Purkinje cell (primary cell): ENCODE data around the gene CBX7. TPM values are rescaled to one million over a fixed set of nuclear protein-coding genes. Genes with fewer than 3 reads are reported as not detected.

Experiments
- polyA plus RNA-seq: library from polyadenylated mRNA; unstranded; fragments of >200 nt; fragmentation: Nextera tagmentation; gene quantifications from 2 replicates; pipeline ENCODE4 v1.2.1, GENCODE V29; 2014

Gene CBX7
- polyA plus RNA-seq, result 1.8 and 2.2 TPM in 2 replicates

DNA sequence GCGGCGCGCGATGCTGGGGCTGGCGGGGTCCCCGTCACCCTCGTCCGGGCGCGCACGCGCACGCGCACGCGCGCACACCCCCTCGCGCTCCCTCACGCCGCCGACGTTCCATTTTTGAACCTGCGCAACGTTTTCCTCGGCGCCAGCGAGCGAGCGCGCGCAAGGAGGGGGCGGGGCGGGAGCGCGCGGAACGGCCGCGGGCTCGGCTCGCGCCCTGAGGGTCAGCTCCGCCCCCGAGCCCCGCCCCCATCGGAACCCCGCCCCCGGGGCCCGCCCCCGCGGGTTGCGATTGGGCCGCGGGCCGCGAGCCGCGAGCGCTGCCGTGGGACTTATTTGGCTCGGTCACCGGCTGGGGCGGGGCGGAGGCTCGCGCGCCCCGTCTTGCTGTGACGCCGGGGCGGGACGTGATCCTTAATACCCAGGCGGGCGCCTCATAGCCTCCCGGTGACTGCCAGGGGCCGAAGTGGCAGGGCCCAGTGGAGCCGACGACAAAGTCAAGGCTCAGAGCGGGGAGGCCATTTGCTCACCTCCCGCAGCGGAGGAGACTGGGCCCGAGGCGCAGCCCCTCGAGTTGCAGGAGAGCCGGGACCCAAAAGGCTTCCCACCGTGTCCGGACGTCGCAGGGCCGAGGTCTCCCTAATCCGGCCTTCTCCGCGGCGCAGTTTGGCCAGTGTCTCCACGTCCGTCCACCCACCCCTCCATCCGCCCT, at the start of gene CBX7:
CBX7 (minus strand) TSS at position 170 of the 709 bp plus-strand sequence. CDS start 236 bp downstream, outside the sequence.

DNA sequence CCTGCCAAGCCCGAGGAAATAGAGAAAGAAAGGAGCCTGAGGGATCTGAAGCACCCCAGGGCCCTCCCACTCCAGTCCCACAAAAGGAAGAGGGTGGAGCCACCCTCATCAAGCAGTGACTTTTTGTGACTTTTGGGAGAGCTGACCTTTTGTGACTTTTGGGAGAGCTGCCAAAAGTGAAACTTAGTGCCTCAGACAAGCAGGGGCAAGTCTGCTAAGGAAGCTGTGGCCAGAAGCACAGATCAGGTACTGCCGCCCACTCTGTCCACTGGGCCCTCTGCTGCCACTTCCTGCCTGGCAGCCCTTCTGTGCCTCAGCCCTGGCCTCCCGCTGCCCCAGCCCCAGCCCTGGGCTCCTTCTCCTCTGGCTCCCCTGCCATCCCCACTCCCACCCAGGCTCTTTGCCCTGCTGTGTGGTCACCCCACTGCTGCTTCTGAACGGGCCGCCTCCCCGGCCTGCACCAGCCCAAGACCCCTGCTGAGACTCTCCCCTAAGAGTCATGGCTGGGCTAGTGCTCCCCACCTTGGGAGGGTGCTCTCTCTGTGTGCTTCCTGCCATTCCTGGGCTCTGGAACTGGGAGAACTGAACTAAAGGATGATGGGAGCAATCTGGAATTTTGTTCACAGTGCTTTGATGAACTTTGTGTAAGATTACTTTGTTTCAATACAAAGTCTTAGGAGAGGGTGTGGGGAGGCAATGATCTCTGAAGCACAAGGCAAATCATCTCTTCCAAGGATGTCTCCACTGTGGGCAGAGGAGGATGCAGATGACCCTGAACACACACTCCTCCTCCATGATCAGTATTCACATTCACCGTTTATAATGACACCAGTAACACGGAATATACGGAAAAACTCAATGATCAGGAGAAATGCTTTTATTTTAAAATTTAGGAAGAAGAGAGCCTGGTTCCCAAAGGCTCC, 55.1 kb downstream of the CBX7 start, which contains the start of gene APOBEC3H:
APOBEC3H (plus strand) TSS at position 147 of the 923 bp plus-strand sequence. CDS start 3,035 bp downstream, outside the sequence.

Other genes starting within 250 kb of the CBX7 start
- not detected in 2 replicates for gene APOBEC3A, start 195.1 kb downstream of the CBX7 start, polyA plus RNA-seq
- not detected in 2 replicates for gene APOBEC3B, start 170.3 kb downstream of the CBX7 start, polyA plus RNA-seq
- not detected in 2 replicates for gene APOBEC3C, start 138.4 kb downstream of the CBX7 start, polyA plus RNA-seq
- not detected in 2 replicates for gene APOBEC3D, start 131.6 kb downstream of the CBX7 start, polyA plus RNA-seq
- not detected in 2 replicates for gene APOBEC3F, start 111.8 kb downstream of the CBX7 start, polyA plus RNA-seq
- gene APOBEC3G, start 75.4 kb downstream of the CBX7 start, polyA plus RNA-seq, result not detected in 2 replicates
- not detected in 2 replicates for gene APOBEC3H, start 55.4 kb downstream of the CBX7 start, polyA plus RNA-seq
- 0.90 and 1.1 TPM in 2 replicates for gene PDGFB, start 92.3 kb upstream of the CBX7 start, polyA plus RNA-seq
- gene RPL3, start 166.9 kb upstream of the CBX7 start, polyA plus RNA-seq, result 223 and 340 TPM in 2 replicates
- gene SYNGR1, start 197.3 kb upstream of the CBX7 start, polyA plus RNA-seq, result 16.2 and 23.8 TPM in 2 replicates
- gene TAB1, start 247.1 kb upstream of the CBX7 start, polyA plus RNA-seq, result 1.5 and 1.6 TPM in 2 replicates